HG03342 (cell line): ENCODE data around the gene GK2.

Experiments used
- ATAC-seq: cut with Tn5 transposase; IDR thresholded peaks from one replicate; pipeline ENCODE4 v1.9.1; 2021; ENCODE audit warnings: mild to moderate bottlenecking, moderate library complexity; ENCODE audit not compliant: unreplicated experiment

GK2 gene

DNA sequence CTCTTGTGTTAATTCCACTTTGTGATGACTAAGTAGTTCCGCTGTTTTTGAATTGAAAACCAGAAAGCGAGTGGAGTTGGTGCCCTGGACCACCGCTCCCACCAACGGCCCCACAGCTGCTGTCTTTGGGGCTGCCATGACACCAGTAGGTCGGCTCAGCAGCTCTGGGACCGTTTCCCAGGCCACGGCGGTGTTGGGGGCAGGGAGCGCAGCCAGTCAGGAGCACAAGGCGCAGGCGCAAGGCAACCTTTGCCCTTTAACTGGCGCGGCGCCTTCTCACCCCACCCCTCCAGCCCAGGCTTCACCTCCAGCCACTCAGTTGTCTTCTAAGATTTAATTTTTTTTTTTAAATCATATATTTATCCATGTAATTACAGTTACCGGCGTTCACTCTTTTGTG, at the start of gene GK2:
TSS of gene GK2 (minus strand) at position 166 of the 400 bp plus-strand sequence. CDS start at position 138, 28 bp downstream.
- no peak for ATAC-seq

DNA sequence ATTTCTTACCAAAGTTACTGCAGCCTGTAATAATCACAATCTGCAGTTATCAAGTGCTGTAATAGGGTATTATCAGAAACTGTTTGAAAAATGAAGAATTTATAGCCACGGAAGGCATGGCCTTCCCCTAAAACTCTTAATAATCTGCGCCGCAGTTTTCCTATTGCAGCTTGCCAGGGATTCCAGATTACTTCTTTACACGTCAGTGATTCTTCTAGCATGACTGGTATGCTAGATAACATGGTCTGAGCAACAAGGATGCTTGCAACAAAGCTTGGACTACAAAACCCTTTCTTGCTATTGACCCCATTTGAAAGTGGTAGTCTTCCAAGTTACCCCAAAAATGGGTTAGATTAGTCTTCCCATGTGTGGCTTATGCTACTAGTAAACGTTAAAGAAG, 47.2 kb upstream of the GK2 start:
- no peak for ATAC-seq

DNA sequence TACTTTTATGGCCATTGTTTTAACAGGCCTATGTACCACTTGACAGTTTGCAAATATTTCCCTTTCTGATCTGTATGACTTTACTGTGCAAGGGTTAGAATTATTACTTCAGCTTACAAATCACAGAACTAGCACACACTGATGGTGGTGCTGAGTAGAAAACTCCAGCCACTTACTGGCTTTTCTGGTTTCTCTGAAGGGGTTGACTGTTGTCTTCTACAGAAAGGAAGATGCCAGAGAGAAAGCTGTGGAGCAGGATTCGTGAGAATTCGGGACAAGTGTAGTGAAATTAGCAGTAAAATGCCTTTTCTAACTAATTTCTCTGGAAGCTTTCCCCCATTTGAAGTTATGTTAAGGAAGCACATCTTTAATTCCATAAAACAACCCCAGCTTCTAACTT, 46.6 kb upstream of the GK2 start:
- no peak for ATAC-seq

DNA sequence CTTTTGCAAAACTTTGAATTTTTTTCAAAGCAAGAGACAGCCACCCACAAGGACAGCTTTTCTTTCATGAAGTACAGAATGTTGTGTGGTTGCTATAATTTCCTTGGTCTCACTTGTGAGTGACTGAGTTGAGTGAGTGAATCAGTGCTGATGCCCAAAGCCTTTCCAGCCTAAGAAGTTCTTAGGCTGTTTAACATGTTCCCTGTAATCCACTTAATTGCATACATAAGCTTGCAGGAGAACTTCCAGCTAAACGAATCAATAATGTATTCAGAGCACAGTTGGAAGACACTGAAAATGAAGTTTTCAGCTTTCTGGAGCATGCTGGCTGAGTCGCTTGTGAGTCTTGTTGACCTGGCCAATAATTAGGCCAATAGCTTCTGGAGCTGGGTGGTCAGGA, 42.0 kb upstream of the GK2 start:
- ATAC-seq, result no peak

DNA sequence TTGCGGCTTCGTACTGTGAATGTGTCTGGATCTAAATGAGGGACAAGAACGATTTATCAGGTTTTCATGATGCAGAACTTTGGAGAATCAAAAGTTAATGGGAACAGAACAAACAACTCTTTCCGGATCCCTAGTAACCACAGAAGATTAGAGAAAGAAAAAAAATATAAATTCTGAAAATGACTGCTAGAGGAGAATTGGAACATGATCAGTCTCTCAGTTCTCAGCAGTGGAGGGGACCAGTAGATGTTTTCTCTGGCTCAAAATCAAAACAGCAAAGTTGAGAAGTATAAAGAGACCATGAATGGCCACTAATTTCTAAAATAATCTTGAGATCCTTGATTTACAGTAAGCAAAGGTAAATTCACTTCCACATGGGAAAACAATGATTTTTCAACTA, 38.1 kb upstream of the GK2 start:
- no peak for ATAC-seq

DNA sequence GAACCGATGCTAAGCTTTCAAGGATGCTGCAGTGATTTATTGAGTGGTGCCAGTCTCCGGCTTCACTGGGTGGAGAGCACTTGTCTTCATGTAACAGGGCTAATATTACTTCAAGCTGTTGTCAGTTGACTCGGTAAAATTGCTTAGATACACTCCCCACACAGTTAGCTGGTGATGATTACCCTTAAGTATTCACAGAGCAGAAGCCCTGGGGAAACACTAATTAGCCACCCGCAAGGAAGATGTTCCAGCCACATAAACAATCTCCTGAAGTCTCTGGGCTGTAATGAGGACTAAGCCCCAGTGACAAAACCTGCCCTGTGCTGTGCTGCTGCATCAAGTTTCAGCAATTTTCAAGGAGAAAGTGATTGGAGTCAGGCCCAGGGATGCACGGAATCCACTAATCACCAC, 37.3 kb upstream of the GK2 start:
- no peak for ATAC-seq

DNA sequence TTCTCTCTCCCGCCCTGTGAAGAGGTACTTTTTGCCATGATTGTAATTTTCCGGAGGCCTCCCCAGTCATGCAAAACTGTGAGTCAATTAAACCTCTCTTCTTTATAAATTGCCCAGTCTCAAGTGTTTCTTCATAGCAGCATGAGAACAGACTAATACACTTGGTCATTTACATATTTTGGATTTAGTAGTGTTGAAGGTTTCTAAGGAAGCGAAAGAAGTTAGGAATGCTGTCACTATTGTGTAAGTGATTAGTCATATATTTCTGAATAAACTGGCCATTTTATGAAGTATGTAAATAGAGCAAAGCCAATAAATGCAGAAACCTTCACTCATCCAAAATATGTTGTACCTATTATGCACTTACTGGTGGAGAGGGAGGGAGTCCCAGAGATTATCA, 34.4 kb upstream of the GK2 start:
- no peak for ATAC-seq

DNA sequence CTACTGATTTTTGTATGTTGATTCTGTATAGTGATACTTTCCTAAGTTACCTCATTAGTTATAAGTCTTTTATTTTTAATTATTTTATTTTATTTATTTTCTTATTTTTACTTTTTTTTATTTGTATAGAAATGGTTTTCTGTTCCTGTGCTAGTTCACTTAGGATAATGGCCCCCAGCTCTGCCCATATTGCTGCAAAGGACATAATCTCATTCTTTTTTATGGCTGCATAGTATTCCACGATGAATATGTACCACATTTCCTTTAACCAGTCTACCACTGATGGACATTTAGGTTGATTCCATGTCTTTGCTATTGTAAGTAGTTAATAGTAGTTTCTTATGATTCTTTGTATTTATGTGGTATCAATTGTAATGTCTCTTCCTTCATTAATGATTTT, 31.5 kb upstream of the GK2 start:
- ATAC-seq, result no peak

DNA sequence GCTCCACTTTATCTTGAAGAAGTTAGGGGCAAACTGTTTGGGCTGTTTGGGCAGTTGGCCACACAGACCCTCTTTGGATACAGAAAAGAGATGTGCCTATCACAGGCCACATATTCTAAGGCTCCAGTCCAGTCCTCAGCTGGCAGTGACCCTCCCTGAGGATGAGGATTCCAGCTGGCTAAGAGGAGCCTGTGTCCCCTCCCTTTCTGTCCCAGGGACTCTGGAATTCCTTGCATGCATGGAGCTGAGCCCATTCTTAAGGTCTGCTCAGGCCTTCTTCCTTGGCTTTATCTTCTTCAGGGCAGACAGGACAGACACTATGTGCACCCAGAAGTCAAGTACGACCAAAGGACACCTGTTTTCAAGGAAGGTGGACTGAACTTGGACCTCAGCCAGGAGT, 23.8 kb upstream of the GK2 start:
- no peak for ATAC-seq

DNA sequence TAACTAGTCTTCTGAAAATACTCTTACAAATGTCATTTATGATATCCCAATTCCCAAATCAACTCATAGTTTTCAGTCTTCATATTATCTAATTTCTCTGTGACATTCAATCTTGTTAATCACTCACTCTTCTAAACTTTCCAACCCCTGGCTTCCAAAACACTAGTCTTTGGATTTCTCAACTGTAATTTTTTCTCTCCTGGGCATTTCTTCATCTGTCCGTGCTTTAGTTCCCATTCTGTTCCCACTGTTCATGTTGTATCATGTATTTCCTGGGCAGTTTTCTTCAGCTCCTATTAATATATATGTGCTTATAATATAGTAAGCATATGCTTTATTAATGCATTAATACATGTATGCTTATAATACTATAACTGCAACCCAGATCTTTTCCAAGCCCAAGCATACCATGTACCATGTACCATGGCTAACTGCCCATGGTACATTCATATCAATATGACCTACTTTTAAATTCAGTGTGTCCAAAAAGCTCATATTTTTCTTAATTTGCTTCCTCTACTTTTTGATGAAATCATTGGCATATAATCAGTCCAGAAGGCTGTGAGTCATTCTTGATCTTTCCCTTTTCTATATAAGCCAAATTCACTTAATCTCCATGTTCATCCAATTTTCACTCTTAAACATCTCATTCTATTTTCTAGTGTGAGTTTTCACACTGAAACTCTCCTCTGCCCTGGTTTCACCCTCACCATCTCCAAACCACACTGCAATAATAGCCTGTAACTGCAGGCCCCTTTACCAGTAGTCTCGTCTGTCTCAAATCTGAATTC, 21.3 kb upstream of the GK2 start:
- no peak for ATAC-seq

DNA sequence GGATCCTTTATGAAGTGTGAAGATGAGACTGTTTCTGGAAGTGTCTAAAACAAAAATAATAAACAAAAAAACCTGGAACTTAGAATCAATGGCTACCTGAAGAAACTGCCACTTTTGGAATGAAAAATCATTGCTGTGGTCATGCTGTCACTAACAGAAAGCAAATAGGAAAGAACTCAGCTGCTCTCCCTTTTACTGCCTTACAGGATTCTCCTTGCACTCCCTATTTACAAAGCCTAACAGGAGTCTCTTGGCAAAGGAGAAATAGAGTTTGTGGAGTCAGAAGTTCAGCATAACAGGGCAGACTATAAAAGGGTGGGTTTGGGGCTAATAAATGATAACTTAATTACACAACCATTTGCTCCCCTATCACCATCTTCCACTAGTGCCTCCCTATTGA, 19.0 kb upstream of the GK2 start:
- ATAC-seq, result no peak

DNA sequence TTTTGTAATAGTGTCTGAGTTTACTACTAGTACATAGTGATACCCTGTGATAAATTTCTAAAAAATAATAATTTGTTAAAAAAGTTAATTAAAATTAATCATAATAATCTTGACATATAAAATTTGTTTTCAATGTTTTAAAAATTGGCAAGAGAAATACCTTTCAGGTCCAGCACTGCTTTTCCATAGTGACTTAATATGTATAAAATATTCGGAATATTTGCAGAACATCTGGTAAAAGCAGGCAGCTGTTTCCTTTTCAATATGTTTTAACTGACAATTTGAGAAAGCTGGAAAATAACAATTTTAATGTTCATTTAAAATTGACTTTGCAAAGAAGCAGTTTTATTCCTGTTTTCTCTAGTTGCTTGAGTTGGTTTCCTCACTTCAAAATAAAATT, 17.6 kb upstream of the GK2 start:
- ATAC-seq, result no peak

DNA sequence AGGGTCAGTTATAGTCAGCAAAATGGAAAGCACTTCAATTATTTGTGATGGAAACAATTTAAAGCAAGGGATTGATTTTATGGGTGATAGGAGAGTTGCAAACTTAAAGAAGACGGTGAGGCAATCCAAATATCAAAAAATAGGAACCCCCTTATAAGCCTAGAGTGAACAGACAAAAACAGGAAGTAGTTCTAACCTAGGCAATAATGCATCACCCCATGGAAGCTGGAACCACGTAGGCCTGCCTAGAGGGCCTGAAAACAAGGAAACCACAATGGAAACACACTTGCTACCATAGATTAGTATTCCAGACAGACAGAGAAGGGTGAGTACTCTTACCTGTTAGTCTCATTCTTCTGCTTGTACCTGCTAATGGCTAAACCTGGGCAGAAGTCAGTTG, 13.5 kb upstream of the GK2 start:
- no peak for ATAC-seq

DNA sequence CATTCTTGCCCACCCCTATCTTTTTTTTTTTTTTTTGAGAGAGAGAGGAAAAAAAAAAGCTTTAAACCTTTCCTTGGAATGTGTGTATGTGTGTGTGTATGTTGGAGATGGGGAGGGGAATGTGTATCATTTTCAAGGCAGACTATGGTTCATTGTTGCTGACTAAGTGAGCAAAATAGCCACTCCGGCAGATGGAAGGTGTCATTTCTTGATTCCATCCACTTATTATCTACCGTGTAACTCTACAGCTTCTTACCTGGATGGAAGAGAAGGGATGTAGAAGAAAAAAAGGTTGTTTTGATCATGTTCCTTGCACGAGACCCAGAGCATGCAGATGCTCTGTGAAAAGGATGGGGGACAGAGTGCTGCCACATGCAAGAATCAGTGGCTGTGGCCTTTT, 5.9 kb upstream of the GK2 start:
- no peak for ATAC-seq

DNA sequence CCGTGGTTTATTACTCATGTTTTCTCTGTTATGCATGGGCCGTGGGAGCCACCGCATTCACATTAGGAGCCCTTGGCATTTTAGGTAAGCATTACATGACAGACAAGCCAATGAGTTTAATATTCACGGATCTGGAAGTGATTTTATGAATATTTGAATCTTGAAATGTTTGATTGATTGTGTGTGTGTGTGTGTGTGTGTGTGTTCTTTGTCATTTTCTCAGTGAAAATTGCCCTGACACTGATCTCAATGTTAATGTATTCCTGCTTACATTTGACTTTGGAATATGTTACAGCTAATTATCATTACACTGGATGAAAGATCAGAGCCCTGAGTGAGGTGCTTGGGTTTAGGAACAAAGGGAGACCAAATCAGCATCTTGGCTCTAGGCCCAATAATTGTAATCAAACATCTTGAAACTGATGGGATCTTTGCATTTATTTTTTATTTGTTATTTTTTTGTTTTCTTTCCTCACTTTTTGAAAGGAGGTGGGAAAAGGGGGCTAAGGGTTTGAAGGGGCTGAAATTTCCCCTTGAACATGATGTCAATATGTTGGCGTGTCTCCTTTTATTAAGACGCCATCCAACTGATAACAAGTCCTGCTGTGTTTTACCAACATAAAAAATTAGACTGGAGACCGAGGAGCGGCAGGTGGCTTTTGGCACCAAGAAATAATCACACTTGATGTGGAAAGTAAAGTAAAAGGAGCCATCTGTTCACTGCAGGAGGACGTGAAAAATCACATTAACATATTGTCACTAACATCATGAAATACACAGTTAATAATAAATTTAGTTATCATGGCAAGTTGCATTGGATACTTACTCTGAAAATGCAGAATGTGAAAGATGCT, 5.2 kb upstream of the GK2 start:
- ATAC-seq, result no peak

DNA sequence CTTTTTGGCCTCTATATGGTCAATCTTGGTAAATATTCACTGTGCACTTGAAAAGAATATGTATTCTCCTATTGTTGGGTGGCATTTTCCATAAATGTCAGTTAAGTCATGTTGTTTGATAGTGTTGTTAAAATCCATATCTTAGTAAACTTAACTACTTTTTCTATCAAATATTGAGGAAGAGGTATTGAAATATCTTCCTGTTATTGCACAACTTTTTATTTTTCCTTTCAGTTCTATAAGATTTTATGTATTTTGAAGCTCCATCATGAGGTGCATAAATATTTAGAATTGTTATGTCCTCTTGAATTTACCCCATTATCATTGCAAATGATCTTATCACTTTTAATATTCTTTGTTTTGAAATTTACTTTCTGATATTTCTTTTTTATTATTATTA, 3.4 kb downstream of the GK2 start:
- ATAC-seq, result no peak

DNA sequence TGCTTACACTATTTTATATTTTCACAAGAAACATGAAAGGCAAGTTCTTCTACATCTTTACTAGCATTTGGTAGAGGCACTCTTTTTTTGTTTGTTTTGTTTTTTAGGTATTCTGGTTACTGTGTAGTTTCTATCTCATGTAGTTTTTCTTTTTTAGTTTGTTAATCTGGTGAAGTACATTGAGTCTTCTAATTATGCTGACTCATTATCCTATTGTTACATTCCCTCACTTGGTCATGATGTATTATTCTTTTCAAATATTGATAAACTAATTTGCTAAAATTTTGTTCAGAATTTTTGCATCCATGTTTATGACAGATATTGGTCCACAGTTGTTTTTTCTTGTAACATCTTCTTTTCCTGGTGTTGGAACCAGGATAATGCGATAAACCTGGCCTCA, 4.7 kb downstream of the GK2 start:
- no peak for ATAC-seq

DNA sequence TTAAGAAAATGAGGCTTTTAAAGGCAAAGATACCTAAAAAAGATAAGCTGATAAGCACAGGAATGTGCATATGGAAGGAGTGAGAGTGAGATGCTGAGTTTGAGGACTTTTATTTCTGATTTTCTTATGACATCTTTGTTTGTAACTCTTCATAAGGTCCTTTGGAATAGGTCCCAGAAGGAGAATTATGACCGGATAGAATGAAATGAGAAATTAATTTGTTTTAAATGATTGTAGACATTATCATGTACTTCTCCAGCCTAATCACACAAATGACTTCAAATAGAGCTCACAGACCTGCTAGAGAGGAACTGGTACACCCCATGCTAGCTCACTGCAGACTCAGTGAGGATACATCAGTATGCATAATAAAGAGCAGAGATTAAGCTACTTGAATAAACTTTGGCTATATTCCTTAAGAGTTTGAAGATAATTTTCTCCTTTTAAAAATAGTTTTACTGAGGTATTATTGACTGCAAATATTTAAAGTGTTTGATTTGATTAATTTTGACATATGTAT, 5.6 kb downstream of the GK2 start:
- no peak for ATAC-seq

DNA sequence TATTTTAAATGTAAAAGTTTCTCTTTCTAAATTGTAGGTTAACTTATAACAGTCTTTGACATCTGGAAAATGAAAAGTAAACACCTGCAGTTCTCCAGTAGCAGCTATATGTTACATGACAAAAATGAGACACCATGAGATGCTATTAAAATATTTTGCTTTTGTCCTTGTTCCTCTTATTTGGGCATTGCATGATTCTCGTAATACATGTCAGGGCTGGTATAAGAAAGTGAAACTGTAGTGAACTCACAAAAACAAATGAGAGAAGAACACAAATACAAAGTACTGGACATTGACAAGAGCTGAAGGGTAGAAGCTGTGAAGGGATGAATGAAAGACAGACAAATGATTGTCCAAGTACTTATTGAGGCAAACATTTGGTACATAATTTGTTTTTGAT, 9.0 kb downstream of the GK2 start:
- ATAC-seq, result no peak

DNA sequence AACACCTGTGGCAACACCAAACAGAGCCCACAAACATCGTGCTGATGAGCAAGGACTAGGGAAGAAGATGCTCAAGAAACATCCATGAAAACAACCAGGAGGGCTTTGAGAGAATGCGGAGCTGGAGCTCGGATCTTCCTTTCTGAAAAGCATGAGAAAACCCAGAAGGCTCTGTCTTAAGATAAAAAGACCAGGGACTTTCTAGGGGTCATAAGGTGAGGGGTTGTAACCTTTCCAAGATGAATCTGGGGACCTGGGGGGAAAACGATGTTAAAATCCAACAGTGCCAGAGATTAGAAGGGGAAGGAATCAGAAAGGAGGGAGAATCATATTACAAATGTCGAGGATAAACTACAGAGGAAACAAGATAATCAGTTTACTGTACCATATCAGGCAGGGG, 10.1 kb downstream of the GK2 start:
- ATAC-seq, result no peak

DNA sequence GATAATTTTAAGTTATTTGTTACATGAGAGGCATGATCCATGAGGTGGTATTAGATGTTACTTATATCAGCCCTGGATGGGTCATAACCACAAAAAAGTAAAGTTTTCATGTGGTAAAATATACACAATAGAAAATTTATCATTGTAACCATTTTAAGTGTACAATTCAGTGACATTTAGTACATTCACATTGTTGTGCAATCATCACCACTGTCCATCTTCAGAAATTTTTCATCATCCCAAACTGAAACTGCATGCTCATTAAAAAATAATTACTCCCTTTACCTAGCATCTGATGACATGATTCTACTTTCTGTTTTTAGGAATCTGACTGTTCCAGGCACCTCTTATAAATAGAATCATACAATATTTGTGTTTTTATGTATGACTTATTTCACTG, 11.2 kb downstream of the GK2 start:
- no peak for ATAC-seq

DNA sequence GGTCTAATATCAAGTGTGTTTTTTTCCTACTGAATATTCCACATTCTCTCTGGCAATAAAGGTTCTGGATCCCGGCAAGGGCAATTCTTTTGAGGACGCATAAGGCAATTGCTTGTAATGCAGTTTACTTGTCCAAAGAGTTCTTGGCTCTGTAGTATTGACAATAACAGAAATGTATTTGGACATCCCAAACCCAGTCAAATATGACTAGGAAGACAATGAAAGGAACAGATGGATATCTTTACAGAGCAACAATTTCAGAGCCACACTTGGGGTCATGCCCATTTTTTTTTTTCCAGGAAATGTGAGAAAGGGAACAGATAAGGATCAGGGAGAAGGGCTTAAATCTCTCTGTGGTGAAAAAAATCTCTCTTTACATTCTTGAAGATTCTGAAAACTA, 12.2 kb downstream of the GK2 start:
- ATAC-seq, result no peak
